Neutrophil (primary cell): ENCODE data around the gene GLS.
"Not testable (repeated sequence)": the region's sequence is repeated elsewhere in the genome, so short reads cannot be mapped to it uniquely, and the experiment has no call there.

Source experiments
- H3K27ac ChIP-seq: fragments of 200-600 bp; sonication (generic); 2 replicates; pipeline ENCODE4 v1.5.1; 2016; ENCODE audit warnings: mild to moderate bottlenecking, moderate library complexity
- H3K27me3 ChIP-seq: fragments of 200-600 bp; sonication (generic); 2 replicates; pipeline ENCODE4 v1.6.0; 2016; ENCODE audit warnings: mild to moderate bottlenecking
- H3K36me3 ChIP-seq: fragments of 200-600 bp; sonication (generic); 2 replicates; pipeline ENCODE4 v1.5.1; 2017
- H3K4me1 ChIP-seq, 2 experiments: fragments of 200-600 bp in 1 of 2; sonication (generic) in 1 of 2; 1 replicate in 1 of 2; 2 replicates in 1 of 2; pipeline versions ENCODE4 v1.5.1 to v1.6.1; 2013 to 2016; ENCODE audit warnings: low read depth in 1 of 2, low read length in 1 of 2, mild to moderate bottlenecking in 1 of 2, moderate library complexity in 1 of 2; ENCODE audit not compliant: control insufficient read depth in 1 of 2, insufficient read depth in 1 of 2
- H3K4me3 ChIP-seq, 2 experiments: fragments of 200-600 bp in 1 of 2; sonication (generic) in 1 of 2; 1 replicate in 1 of 2; 2 replicates in 1 of 2; pipeline ENCODE4 v1.5.1; 2013 to 2016; ENCODE audit warnings: low read depth in 1 of 2, low read length in 1 of 2, mild to moderate bottlenecking in 1 of 2, moderate library complexity in 1 of 2
- H3K9me3 ChIP-seq: fragments of 200-600 bp; sonication (generic); 2 replicates; pipeline ENCODE4 v1.5.1; 2016
- TF ChIP-seq, protein P1 (sequence below): fragments of 200-600 bp; sonication (generic); IDR thresholded peaks from 2 replicates; pipeline ENCODE4 v1.5.1; 2016; ENCODE audit warnings: antibody characterized with exemption

GLS gene

GRCh38 chr2:190882411-190882766, 1.8 kb downstream of the GLS start:
- Histone ChIP-seq H3K27ac (peak overlapping the region; percentile 89), H3K4me3 (peak overlapping the region; percentile 73 to 96), H3K36me3 (no peaks in the 10 kb centered on the region), H3K27me3 (no peaks in the 10 kb centered on the region), H3K9me3 (no peaks in the 10 kb centered on the region), H3K4me1 (peaks cover 27 to 32% of the 10 kb centered on the region in 2 experiments)
- TF ChIP-seq, protein P1, sequence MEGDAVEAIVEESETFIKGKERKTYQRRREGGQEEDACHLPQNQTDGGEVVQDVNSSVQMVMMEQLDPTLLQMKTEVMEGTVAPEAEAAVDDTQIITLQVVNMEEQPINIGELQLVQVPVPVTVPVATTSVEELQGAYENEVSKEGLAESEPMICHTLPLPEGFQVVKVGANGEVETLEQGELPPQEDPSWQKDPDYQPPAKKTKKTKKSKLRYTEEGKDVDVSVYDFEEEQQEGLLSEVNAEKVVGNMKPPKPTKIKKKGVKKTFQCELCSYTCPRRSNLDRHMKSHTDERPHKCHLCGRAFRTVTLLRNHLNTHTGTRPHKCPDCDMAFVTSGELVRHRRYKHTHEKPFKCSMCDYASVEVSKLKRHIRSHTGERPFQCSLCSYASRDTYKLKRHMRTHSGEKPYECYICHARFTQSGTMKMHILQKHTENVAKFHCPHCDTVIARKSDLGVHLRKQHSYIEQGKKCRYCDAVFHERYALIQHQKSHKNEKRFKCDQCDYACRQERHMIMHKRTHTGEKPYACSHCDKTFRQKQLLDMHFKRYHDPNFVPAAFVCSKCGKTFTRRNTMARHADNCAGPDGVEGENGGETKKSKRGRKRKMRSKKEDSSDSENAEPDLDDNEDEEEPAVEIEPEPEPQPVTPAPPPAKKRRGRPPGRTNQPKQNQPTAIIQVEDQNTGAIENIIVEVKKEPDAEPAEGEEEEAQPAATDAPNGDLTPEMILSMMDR: no peak

GRCh38 chr2:190882856-190883582, 2.4 kb downstream of the GLS start:
- TF ChIP-seq, protein P1: no peak
- H3K36me3 ChIP-seq: no peaks in the 10 kb centered on the region
- no peaks in the 10 kb centered on the region for H3K9me3 ChIP-seq
- no peaks in the 10 kb centered on the region for H3K27me3 ChIP-seq
- H3K27ac ChIP-seq: peak overlapping the region; percentile 89
- peak overlapping the region; percentile 73 to 96 for H3K4me3 ChIP-seq
- peaks cover 33 to 35% of the 10 kb centered on the region in 2 experiments for H3K4me1 ChIP-seq

- H3K4me1 ChIP-seq: peaks cover 29 to 30% of the 10 kb centered on the region in 2 experiments
- not testable (repeated sequence) for H3K36me3 ChIP-seq, H3K9me3 ChIP-seq, H3K27me3 ChIP-seq, H3K27ac ChIP-seq, H3K4me3 ChIP-seq
Measured at GRCh38 chr2:190885844-190886243, 5.2 kb downstream of the GLS start.

GRCh38 chr2:190887089-190887488, 6.5 kb downstream of the GLS start:
- Histone ChIP-seq H3K27ac (peak overlapping the region; percentile 24), H3K27me3 (no peaks in the 10 kb centered on the region), H3K4me3 (no peak overlapping the region), H3K4me1 (peaks cover 38 to 42% of the 10 kb centered on the region in 2 experiments), H3K36me3 (no peaks in the 10 kb centered on the region), H3K9me3 (no peaks in the 10 kb centered on the region)
- TF ChIP-seq, protein P1: no peak

GRCh38 chr2:190888449-190888848, 7.8 kb downstream of the GLS start:
- Histone ChIP-seq H3K4me1 (peaks cover 30 to 37% of the 10 kb centered on the region in 2 experiments), H3K9me3 (no peaks in the 10 kb centered on the region), H3K27ac (no peak overlapping the region), H3K36me3 (no peaks in the 10 kb centered on the region), H3K4me3 (no peak overlapping the region), H3K27me3 (no peaks in the 10 kb centered on the region)
- TF ChIP-seq, protein P1: no peak

DNA sequence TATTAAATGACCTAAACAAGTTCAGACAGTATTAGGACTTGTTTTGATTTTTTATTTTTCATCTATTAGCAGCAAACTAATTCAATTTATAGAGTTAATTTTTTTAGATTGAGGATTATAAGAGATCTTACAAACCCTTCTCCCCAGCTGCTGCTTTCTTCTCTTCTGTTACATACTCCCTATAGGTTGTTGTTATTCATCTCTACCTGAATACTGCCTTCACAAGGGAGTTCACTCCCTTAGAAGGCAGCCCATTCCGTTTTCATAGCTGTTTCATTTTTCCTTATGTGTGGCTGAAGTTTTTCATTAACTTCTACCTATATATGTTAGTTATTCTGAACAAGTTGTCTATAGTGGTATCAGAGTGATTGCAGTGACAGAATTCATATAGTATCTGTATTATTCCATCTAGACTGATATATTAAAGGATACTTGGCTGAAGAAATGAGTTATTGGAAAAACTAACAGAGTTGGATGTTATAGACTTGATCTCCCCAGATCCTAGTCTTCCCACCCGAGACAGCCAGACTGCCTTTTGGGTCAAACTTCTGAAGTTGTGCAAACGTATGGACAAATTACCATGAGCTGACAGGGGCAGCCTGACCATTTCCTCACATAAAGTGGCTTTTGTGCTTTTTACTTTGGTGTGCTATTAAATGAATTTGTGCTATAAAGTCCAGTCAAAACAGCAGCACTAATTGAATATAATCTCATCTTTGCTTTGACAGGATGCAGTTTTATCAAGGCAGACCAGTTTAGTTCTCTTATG, 8.7 kb downstream of the GLS start:
- H3K36me3 ChIP-seq: no peaks in the 10 kb centered on the region
- peak overlapping the region; percentile 7 for H3K27ac ChIP-seq
- no peaks in the 10 kb centered on the region for H3K27me3 ChIP-seq
- H3K9me3 ChIP-seq: no peaks in the 10 kb centered on the region
- no peak overlapping the region for H3K4me3 ChIP-seq
- TF ChIP-seq, protein P1: no peak
- H3K4me1 ChIP-seq: peaks cover 26 to 33% of the 10 kb centered on the region in 2 experiments
